ENCODE results near the gene ABLIM3.

ABLIM3 gene

DNA sequence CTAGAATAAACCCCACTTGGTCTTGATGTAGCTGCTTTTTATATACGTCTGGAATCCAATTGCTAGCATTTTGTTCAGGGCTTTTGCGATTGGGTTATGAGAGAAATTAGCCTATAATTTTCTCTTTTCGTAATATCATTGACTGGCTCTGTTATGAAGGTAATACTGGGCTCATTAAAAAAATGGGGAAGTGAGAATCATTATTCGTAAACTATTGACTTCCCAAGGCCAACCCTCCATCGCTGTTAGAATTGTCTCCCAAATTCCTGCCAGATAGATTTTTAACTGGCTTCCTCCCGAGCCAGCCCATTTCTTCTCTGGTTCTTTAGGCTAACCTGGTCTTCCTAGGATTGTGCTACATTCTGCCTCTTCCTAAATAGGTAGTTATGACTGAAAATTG, 168.1 kb downstream of the ABLIM3 start:
- DNase-seq (ENCODE audit: low read depth in 2 of 2), result no peak
